Mesodermal cell (in vitro differentiated cells): ENCODE measurements around the gene TMEM126A. TPM values are rescaled to one million over a fixed set of nuclear protein-coding genes. Genes with fewer than 3 reads are reported as not detected.
"Not testable (repeated sequence)": the region's sequence is repeated elsewhere in the genome, so short reads cannot be mapped to it uniquely, and the experiment has no call there.

Experiments
- H3K27ac ChIP-seq: 2 replicates; pipeline ENCODE4 v1.7.0; 2013; ENCODE audit warnings: mild to moderate bottlenecking, low read depth, low read length, moderate library complexity; ENCODE audit not compliant: severe bottlenecking
- H3K36me3 ChIP-seq: 2 replicates; pipeline ENCODE4 v1.7.1; 2013; ENCODE audit warnings: mild to moderate bottlenecking, low read length, moderate library complexity; ENCODE audit not compliant: control insufficient read depth, insufficient read depth
- H3K4me1 ChIP-seq: one replicate; pipeline ENCODE4 v1.7.1; 2013; ENCODE audit warnings: mild to moderate bottlenecking, low read length; ENCODE audit not compliant: insufficient read depth, control insufficient read depth, poor library complexity, severe bottlenecking
- H3K4me3 ChIP-seq: 2 replicates; pipeline ENCODE4 v1.7.0; 2013; ENCODE audit warnings: low read length, control low read depth, mild to moderate bottlenecking; ENCODE audit not compliant: insufficient read depth, poor library complexity, severe bottlenecking; ENCODE audit errors: extremely low read depth
- H3K9me3 ChIP-seq: 2 replicates; pipeline ENCODE4 v1.7.1; 2013; ENCODE audit warnings: mild to moderate bottlenecking, low read length, moderate library complexity; ENCODE audit not compliant: control insufficient read depth
- WGBS, 2 experiments: methylation state at CpG; one replicate each; pipeline ENCODE4 v1.1.5; 2013; ENCODE audit warnings: missing lambda C conversion rate in 2 of 2; ENCODE audit not compliant: insufficient coverage in 2 of 2; 5-methylcytosine and 5-hydroxymethylcytosine counted together
- polyA plus RNA-seq, 2 experiments: library from polyadenylated mRNA; stranded (reverse); fragments of 50-300 nt; gene quantifications; one replicate each; pipeline ENCODE4 v1.2.3, GENCODE V29; 2013

Gene TMEM126A
- polyA plus RNA-seq (2013, experiment 1 of 2) = 28.2 TPM
- polyA plus RNA-seq (2013, experiment 2 of 2) = 36.6 TPM

GRCh38 chr11:85647604-85648299 lies at the start of gene TMEM126A:
TSS of gene TMEM126A (plus strand) at chr11:85647967. CDS start at chr11:85650256, 2,289 bp downstream.
- 0 to 1% methylated on average over 25 of the region's 33 CpGs for WGBS, 2 experiments
- peak within 1 kb of the TSS; percentile 63 for H3K4me3 ChIP-seq
- no peaks in the 10 kb centered on the region for H3K9me3 ChIP-seq
- H3K36me3 ChIP-seq = peaks cover 11% of the 10 kb centered on the region
- no peaks in the 10 kb centered on the region for H3K4me1 ChIP-seq
- H3K27ac ChIP-seq = peak within 1 kb of the TSS; percentile 68

- Histone ChIP-seq H3K4me3 (no peak overlapping the region), H3K4me1 (no peaks in the 10 kb centered on the region), H3K27ac (no peak overlapping the region), H3K9me3 (no peaks in the 10 kb centered on the region), H3K36me3 (no peaks in the 10 kb centered on the region)
- WGBS, 2 experiments = 73 to 80% methylated on average over 5 of the region's 5 CpGs
Measured at GRCh38 chr11:85599083-85599482, 48.7 kb upstream of the TMEM126A start.

GRCh38 chr11:85602526-85603213 lies 45.1 kb upstream of the TMEM126A start:
- 100% methylated on average over 1 of the region's 2 CpGs; no CpG with 5 or more reads in 1 of the 2 experiments for WGBS, 2 experiments
- no peak overlapping the region for H3K4me3 ChIP-seq
- no peaks in the 10 kb centered on the region for H3K4me1 ChIP-seq
- H3K9me3 ChIP-seq = no peaks in the 10 kb centered on the region
- H3K36me3 ChIP-seq = no peaks in the 10 kb centered on the region
- H3K27ac ChIP-seq = no peak overlapping the region

- H3K4me1 ChIP-seq = no peaks in the 10 kb centered on the region
- no peaks in the 10 kb centered on the region for H3K9me3 ChIP-seq
- no peak overlapping the region for H3K27ac ChIP-seq
- WGBS, 2 experiments = 86 to 100% methylated on average over 1 of the region's 4 CpGs
- H3K36me3 ChIP-seq = no peaks in the 10 kb centered on the region
- H3K4me3 ChIP-seq = no peak overlapping the region
Measured at GRCh38 chr11:85603220-85603619, 44.5 kb upstream of the TMEM126A start.

DNA sequence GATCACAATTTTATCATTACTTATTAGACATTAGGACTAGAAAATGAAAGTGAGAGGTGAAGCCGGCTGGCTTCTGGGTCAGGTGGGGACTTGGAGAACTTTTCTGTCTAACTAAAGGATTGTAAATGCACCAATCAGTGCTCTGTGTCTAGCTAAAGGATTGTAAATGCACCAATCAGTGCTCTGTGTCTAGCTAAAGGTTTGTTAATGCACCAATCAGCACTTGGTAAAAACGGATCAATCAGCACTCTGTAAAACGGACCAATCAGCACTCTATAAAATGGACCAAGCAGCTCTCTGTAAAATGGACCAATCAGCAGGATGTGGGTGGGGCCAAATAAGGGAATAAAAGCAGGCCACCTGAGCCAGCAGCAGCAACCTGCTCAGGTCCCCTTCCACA lies 41.5 kb upstream of the TMEM126A start:
- WGBS, 2 experiments = 100% methylated on average over 2 to 3 of the region's 3 CpGs
- not testable (repeated sequence) for H3K36me3 ChIP-seq, H3K27ac ChIP-seq, H3K9me3 ChIP-seq, H3K4me1 ChIP-seq, H3K4me3 ChIP-seq

- H3K36me3 ChIP-seq, H3K9me3 ChIP-seq, H3K4me3 ChIP-seq, H3K4me1 ChIP-seq, H3K27ac ChIP-seq: not testable (repeated sequence)
Measured at GRCh38 chr11:85608621-85609020, 39.1 kb upstream of the TMEM126A start.

GRCh38 chr11:85609286-85609685 lies 38.5 kb upstream of the TMEM126A start:
- not testable (repeated sequence) for H3K4me1 ChIP-seq, H3K4me3 ChIP-seq, H3K36me3 ChIP-seq, H3K9me3 ChIP-seq, H3K27ac ChIP-seq
- WGBS, 2 experiments = 80 to 90% methylated on average over 2 of the region's 2 CpGs

DNA sequence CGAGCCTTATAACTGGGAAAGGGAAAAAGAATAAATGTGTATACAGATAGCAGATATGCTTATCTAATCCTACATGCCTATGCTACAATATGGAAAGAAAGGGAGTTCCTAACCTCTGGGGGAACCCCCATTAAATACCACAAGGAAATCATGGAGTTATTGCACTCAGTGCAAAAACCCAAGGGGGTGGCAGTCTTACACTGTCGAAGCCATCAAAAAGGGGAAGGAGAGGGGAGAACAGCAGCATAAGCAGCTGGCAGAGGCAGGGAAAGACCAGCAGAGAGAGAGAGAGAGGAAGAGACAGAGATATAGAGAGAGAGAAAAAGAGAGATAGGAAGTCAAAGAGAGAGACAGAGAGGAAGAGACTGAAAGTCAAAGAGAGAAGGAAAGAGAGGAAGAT lies 36.1 kb upstream of the TMEM126A start:
- H3K27ac ChIP-seq, H3K4me3 ChIP-seq, H3K4me1 ChIP-seq, H3K36me3 ChIP-seq, H3K9me3 ChIP-seq: not testable (repeated sequence)
- WGBS, 2 experiments = 100% methylated on average over 1 of the region's 2 CpGs; no CpG with 5 or more reads in 1 of the 2 experiments

DNA sequence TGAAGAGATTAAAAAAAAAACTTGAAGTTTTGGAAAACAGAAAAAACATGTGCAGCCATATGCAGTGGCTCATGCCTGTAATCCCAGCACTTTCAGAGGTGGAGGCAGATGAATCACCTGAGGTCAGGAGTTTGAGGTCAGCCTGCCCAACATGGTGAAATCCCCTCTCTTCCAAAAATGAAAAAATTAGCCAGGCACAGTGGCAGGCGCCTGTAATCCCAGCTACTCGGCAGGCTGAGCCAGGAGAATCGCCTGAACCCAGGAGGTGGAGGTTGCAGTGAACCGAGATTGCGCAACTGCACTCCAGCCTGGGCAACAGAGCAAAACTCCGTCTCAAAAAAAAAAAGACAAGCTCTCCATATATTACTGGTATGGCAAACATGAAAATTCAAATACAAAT lies 28.3 kb upstream of the TMEM126A start:
- WGBS, 2 experiments = 89 to 100% methylated on average over 3 of the region's 6 CpGs

DNA sequence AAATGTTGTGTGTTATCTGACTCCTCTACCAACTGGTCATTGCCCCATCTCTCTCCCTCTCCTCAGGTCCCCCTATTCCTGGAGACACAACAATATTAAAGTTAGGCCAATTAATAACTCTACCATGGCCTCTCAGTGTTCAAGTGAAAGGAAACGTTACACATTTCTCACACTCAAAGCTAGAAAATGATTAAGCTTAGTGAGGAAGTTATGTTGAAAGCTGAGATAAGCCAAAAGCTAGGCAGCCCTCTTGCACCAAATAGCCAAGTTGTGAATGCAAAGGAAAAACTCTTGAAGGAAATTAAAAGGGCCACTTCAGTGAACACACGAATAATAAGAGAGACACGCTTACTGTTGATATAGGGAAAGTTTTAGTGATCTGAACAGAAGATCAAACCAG lies 27.5 kb upstream of the TMEM126A start:
- WGBS, 2 experiments = no CpG with 5 or more reads among the region's 3 CpGs
- Histone ChIP-seq H3K27ac (no peak overlapping the region), H3K4me3 (no peak overlapping the region), H3K4me1 (no peaks in the 10 kb centered on the region), H3K36me3 (no peaks in the 10 kb centered on the region), H3K9me3 (no peaks in the 10 kb centered on the region)

More for the DNA sequence above, 28.3 kb upstream of the TMEM126A start:
- no peaks in the 10 kb centered on the region for H3K9me3 ChIP-seq
- no peak overlapping the region for H3K4me3 ChIP-seq
- H3K4me1 ChIP-seq = no peaks in the 10 kb centered on the region
- no peaks in the 10 kb centered on the region for H3K36me3 ChIP-seq
- H3K27ac ChIP-seq = no peak overlapping the region

DNA sequence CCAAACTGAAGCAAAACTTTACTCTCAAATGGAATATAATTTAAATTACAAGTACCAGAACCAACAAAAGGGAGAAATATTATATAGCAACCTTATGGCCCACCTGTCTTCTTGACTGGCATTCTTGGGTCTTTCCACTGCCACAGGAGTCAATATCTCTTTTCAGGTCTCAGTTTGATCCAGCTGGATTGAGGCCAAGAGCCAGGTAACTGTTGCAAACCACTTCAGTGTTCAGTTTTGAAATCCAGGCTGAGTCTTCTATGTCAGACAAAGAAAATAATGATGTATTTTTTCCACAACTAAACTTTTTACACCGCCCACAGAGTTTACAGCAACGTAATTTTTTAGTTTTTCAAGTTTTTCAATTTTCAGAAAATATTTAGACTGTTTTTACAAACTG lies 21.3 kb upstream of the TMEM126A start:
- no peaks in the 10 kb centered on the region for H3K9me3 ChIP-seq
- no CpG with 5 or more reads among the region's 2 CpGs for WGBS, 2 experiments
- peaks cover 13% of the 10 kb centered on the region for H3K4me1 ChIP-seq
- peaks cover 11% of the 10 kb centered on the region for H3K36me3 ChIP-seq
- no peak overlapping the region for H3K4me3 ChIP-seq
- H3K27ac ChIP-seq = no peak overlapping the region
